HepG2 (cell line): ENCODE results near the gene BABAM2. TPM values are rescaled to one million over a fixed set of nuclear protein-coding genes. Genes with fewer than 3 reads are reported as not detected.

Experiments
- ATAC-seq: fragments of 200-7000 bp; cut with Tn5 transposase; 3 replicates; pipeline ENCODE4 v1.9.1; 2020; ENCODE audit warnings: mild to moderate bottlenecking, moderate library complexity
- BruUV-seq: library from RNA; stranded (reverse); fragments of 400-500 nt; replicated peaks from 2 replicates; lab custom pipeline; 2021; lab: Mats Ljungman, UMichigan
- CTCF ChIA-PET: fragments of 300-600 bp; formaldehyde crosslinking; extraction: SDS; loops from one replicate; lab custom pipeline; 2021; ENCODE audit warnings: low total read pairs, inconsistent platforms, low intra/inter-chr PET ratio; lab: Yijun Ruan, JAX
- POLR2A ChIA-PET: fragments of 350-600 bp; sonication (Branson Sonifier 250); formaldehyde crosslinking; loops from one replicate; lab custom pipeline; 2020; ENCODE audit warnings: antibody characterized with exemption, inconsistent platforms; lab: Yijun Ruan, JAX
- DNase-seq: peaks from one replicate; pipeline ENCODE4 v3.0.0-alpha.2; 2015; ENCODE audit warnings: low spot score
- FAIRE-seq: peaks from 3 replicates; lab custom pipeline; 2011; peaks lifted over from hg19 to GRCh38; lab: Jason Lieb, UNC
- H2AFZ ChIP-seq: one replicate; pipeline ENCODE4 v1.6.1; 2011; ENCODE audit warnings: low read length, inconsistent platforms
- H3K27ac ChIP-seq: fragments of 300-600 bp; 3 replicates; pipeline ENCODE4 v1.8.0; 2011; ENCODE audit warnings: mixed run types, mild to moderate bottlenecking, mixed read lengths, low read length, inconsistent platforms; ENCODE audit not compliant: insufficient read depth; ENCODE audit errors: extremely low read length
- H3K27me3 ChIP-seq, 2 experiments: fragments of 200-600 bp in 1 of 2; 2 replicates in 1 of 2; 3 replicates in 1 of 2; pipeline versions ENCODE4 v1.6.0 to v1.8.0; 2011; ENCODE audit warnings: low read length in 2 of 2, mild to moderate bottlenecking in 2 of 2, moderate library complexity in 2 of 2, inconsistent platforms in 1 of 2; ENCODE audit not compliant: insufficient read depth in 2 of 2, control insufficient read depth in 1 of 2
- H3K36me3 ChIP-seq, 2 experiments: fragments of 200-600 bp in 1 of 2; replicated peaks in 1 of 2; 2 replicates in 1 of 2; 3 replicates in 1 of 2; pipeline versions ENCODE4 v1.5.1 to v1.8.0; 2011; ENCODE audit warnings: low read length in 2 of 2, inconsistent platforms in 1 of 2; ENCODE audit not compliant: insufficient read depth in 2 of 2, control insufficient read depth in 1 of 2
- H3K4me1 ChIP-seq: 2 replicates; pipeline ENCODE4 v1.5.1; 2012; ENCODE audit warnings: low read length, inconsistent platforms; ENCODE audit not compliant: insufficient read depth
- H3K4me2 ChIP-seq: 2 replicates; pipeline ENCODE4 v1.6.0; 2011; ENCODE audit warnings: low read depth, low read length, inconsistent platforms
- H3K4me3 ChIP-seq, 3 experiments: fragments of 200-600 bp in 1 of 3; sonication (generic), shearing (Covaris generic) in 1 of 3; replicated peaks in 1 of 3; 2 replicates each; pipeline ENCODE4 v1.5.1; 2011 to 2016; ENCODE audit warnings: low read length in 3 of 3, inconsistent platforms in 2 of 3, low read depth in 2 of 3, mild to moderate bottlenecking in 2 of 3, control low read depth in 1 of 3, mixed read lengths in 1 of 3; ENCODE audit not compliant: insufficient read depth in 1 of 3
- H3K79me2 ChIP-seq: one replicate; pipeline ENCODE4 v1.6.1; 2011; ENCODE audit warnings: low read length, inconsistent platforms; ENCODE audit not compliant: insufficient read depth
- H3K9ac ChIP-seq: 2 replicates; pipeline ENCODE4 v1.6.0; 2011; ENCODE audit warnings: mild to moderate bottlenecking, low read depth, low read length, inconsistent platforms; ENCODE audit not compliant: insufficient read depth
- H3K9me3 ChIP-seq: 2 replicates; pipeline ENCODE4 v1.5.1; 2012; ENCODE audit warnings: mild to moderate bottlenecking, low read length
- H4K20me1 ChIP-seq: 2 replicates; pipeline ENCODE4 v1.6.0; 2011; ENCODE audit warnings: inconsistent platforms, mild to moderate bottlenecking, low read length, moderate library complexity; ENCODE audit not compliant: insufficient read depth
- DPF2 ChIP-seq: sonication (generic); formaldehyde crosslinking; IDR thresholded peaks from 2 replicates; pipeline ENCODE4 v1.4.0; 2020; ENCODE audit warnings: mild to moderate bottlenecking, low read depth, missing genetic modification reagents, borderline replicate concordance
- HNRNPLL ChIP-seq: fragments of 200-400 bp; formaldehyde crosslinking; IDR thresholded peaks from 2 replicates; pipeline ENCODE4 v1.6.1; 2017; ENCODE audit warnings: mild to moderate bottlenecking, low read depth, low read length; ENCODE audit not compliant: poor library complexity, severe bottlenecking
- PBX2 ChIP-seq: IDR thresholded peaks from 2 replicates; pipeline ENCODE4 v1.6.1; 2016; ENCODE audit warnings: control low read depth
- PRPF4 ChIP-seq: fragments of 200-400 bp; formaldehyde crosslinking; IDR thresholded peaks from 2 replicates; pipeline ENCODE4 v1.6.1; 2016; ENCODE audit warnings: low read length, low read depth; ENCODE audit not compliant: poor library complexity, severe bottlenecking
- RFX1 ChIP-seq: fragments of 450-650 bp; IDR thresholded peaks from 2 replicates; pipeline ENCODE4 v1.6.1; 2017
- SOX5 ChIP-seq: IDR thresholded peaks from 2 replicates; pipeline ENCODE4 v1.6.1; 2016; ENCODE audit warnings: borderline replicate concordance
- ZFP62 ChIP-seq: sonication (generic); formaldehyde crosslinking; IDR thresholded peaks from 2 replicates; pipeline ENCODE4 v1.4.0; 2020; ENCODE audit warnings: missing genetic modification reagents
- ZNF777 ChIP-seq: sonication (generic); formaldehyde crosslinking; IDR thresholded peaks from 2 replicates; pipeline ENCODE4 v1.4.0; 2020; ENCODE audit warnings: missing genetic modification reagents
- ZNF784 ChIP-seq: sonication (generic); formaldehyde crosslinking; IDR thresholded peaks from 2 replicates; pipeline ENCODE4 v1.5.1; 2020; ENCODE audit warnings: missing genetic modification reagents, mild to moderate bottlenecking, borderline replicate concordance
- WGBS: methylation state at CpG from one replicate; pipeline ENCODE4 v1.1.6; 2017; ENCODE audit warnings: low lambda C conversion rate; 5-methylcytosine and 5-hydroxymethylcytosine counted together
- in situ Hi-C: cut with HindIII; loops from 2 replicates; pipeline ENCODE4 v1.10.0; 2017; ENCODE audit warnings: low pct_unique_long_range_greater_than_20kb; ENCODE audit not compliant: extremely low pct_ligation_motif_present
- intact Hi-C: fragments of 100-400 bp; cut with micrococcal nuclease; formaldehyde crosslinking; loops from one replicate; pipeline ENCODE4 v1.10.0; 2022; ENCODE audit not compliant: unreplicated experiment
- polyA plus RNA-seq, 8 experiments: library from polyadenylated mRNA; depleted of rRNA in 3 of 8; stranded (reverse) in 7 of 8; unstranded in 1 of 8; fragments of >200 nt; fragmentation: Illumina TruSeq in 4 of 8; extraction: Trizol in 4 of 8; gene quantifications; 2 replicates each; pipeline versions ENCODE4 v1.2.1 to v1.2.3, GENCODE V29; 2011 to 2016; ENCODE audit warnings: low read depth in 4 of 8, missing spikeins in 1 of 8, mixed read lengths in 1 of 8; ENCODE audit not compliant: insufficient read depth in 1 of 8
- total RNA-seq, 5 experiments: library from RNA; depleted of rRNA; stranded (reverse); fragments of >200 nt; fragmentation: Illumina TruSeq; extraction: Trizol; gene quantifications; 2 replicates each; pipeline ENCODE4 v1.2.3, GENCODE V29; 2016; ENCODE audit warnings: low read depth in 1 of 5

Gene BABAM2
- total and polyA plus RNA-seq, 2 of the 13 experiments (the other 11 are each of a cell fraction or from before 2014, with no cell fraction given): 24.9 to 28.0 TPM

GRCh38 chr2:27980242-27980641 is 89.7 kb downstream of the BABAM2 start:
- no peak overlapping the region for H3K27ac ChIP-seq
- no peak overlapping the region for H3K4me2 ChIP-seq
- ATAC-seq (no peak), FAIRE-seq (no peak), DNase-seq (no peak)
- H3K4me1 ChIP-seq: no peaks in the 10 kb centered on the region
- POLR2A ChIA-PET: no interaction called here
- no peaks in the 10 kb centered on the region for H3K27me3 ChIP-seq
- in situ Hi-C loops (no loop called here), intact Hi-C loops (no loop called here)
- no peaks in the 10 kb centered on the region for H3K79me2 ChIP-seq
- no peaks in the 10 kb centered on the region for H3K36me3 ChIP-seq
- TF ChIP-seq ZNF777 (CRISPR knock-in tag) (no peak), ZNF784 (no peak), RFX1 (no peak), PRPF4 (no peak), ZFP62 (CRISPR knock-in tag) (no peak)
- H2AFZ ChIP-seq: no peak overlapping the region
- no peaks in the 10 kb centered on the region for H4K20me1 ChIP-seq
- H3K9me3 ChIP-seq: peaks cover 11% of the 10 kb centered on the region; the same call in 1 of the 2 replicates
- H3K4me3 ChIP-seq: no peak overlapping the region
- whole genome bisulfite sequencing: 83% methylated on average over 1 of the region's 1 CpG
- BruUV-seq: no TSS peak
- CTCF ChIA-PET: no interaction called here
- H3K9ac ChIP-seq: no peak overlapping the region

- in situ Hi-C loops: no loop called here
- Histone ChIP-seq H4K20me1 (no peaks in the 10 kb centered on the region), H3K27me3 (no peaks in the 10 kb centered on the region), H3K36me3 (no peaks in the 10 kb centered on the region), H3K79me2 (no peaks in the 10 kb centered on the region), H3K9me3 (peaks cover 11% of the 10 kb centered on the region; the same call in 1 of the 2 replicates), H3K9ac (no peak overlapping the region), H3K27ac (no peak overlapping the region), H3K4me3 (no peak overlapping the region), H3K4me1 (no peaks in the 10 kb centered on the region), H2AFZ (no peak overlapping the region), H3K4me2 (no peak overlapping the region)
- CTCF ChIA-PET: no interaction called here
- intact Hi-C loops: no loop called here
- DNase-seq (no peak), ATAC-seq (no peak), FAIRE-seq (no peak)
- TF ChIP-seq SOX5 (CRISPR knock-in tag) (no peak), ZNF777 (CRISPR knock-in tag) (no peak), PBX2 (no peak), DPF2 (CRISPR knock-in tag) (no peak), HNRNPLL (no peak)
- no TSS peak for BruUV-seq
- POLR2A ChIA-PET: no interaction called here
Measured at GRCh38 chr2:27984153-27984552, 93.6 kb downstream of the BABAM2 start.
